K562 (cell line): ENCODE results near the gene ICAM1. TPM values are rescaled to one million over a fixed set of nuclear protein-coding genes. Genes with fewer than 3 reads are reported as not detected.
A peak's percentile ranks its signal among the peaks of the same experiment; 100 is the strongest.

Experiments used
- ATF2 ChIP-seq: sonication (generic); formaldehyde crosslinking; IDR thresholded peaks from 2 replicates; pipeline ENCODE4 v1.8.1; 2022; ENCODE audit warnings: missing genetic modification reagents
- CBX5 ChIP-seq: IDR thresholded peaks from 2 replicates; pipeline ENCODE4 v1.6.1; 2014; ENCODE audit warnings: low read depth, borderline replicate concordance
- CC2D1A ChIP-seq: fragments of 450-650 bp; IDR thresholded peaks from 2 replicates; pipeline ENCODE4 v1.6.1; 2017; ENCODE audit warnings: mild to moderate bottlenecking
- L3MBTL2 ChIP-seq: fragments of 450-650 bp; IDR thresholded peaks from 2 replicates; pipeline ENCODE4 v1.6.1; 2016; ENCODE audit warnings: mild to moderate bottlenecking, moderate library complexity
- PHF8 ChIP-seq: fragments of 200-600 bp; sonication (generic); IDR thresholded peaks from 2 replicates; pipeline ENCODE4 v1.6.1; 2012; ENCODE audit warnings: mixed run types, mild to moderate bottlenecking, inconsistent platforms, low read length, moderate library complexity, borderline replicate concordance
- SFPQ ChIP-seq: fragments of 200-400 bp; formaldehyde crosslinking; IDR thresholded peaks from 2 replicates; pipeline ENCODE4 v1.6.1; 2017; ENCODE audit warnings: mild to moderate bottlenecking, low read depth, low read length, moderate library complexity
- TCF3 ChIP-seq: sonication (generic); formaldehyde crosslinking; IDR thresholded peaks from 2 replicates; pipeline ENCODE4 v1.4.0; 2020; ENCODE audit warnings: mild to moderate bottlenecking, missing genetic modification reagents
- ZNF707 ChIP-seq: fragments of 250-450 bp; sonication (Bioruptor Pico); conservative IDR thresholded peaks from 2 replicates; pipeline ENCODE4 v1.8.0; 2022; ENCODE audit warnings: inconsistent platforms, mild to moderate bottlenecking, moderate library complexity
- ZNF780A ChIP-seq: fragments of 250-450 bp; sonication (Bioruptor Pico); IDR thresholded peaks from 2 replicates; pipeline ENCODE4 v1.5.0; 2021; ENCODE audit warnings: mild to moderate bottlenecking
- ZSCAN29 ChIP-seq: fragments of 450-650 bp; IDR thresholded peaks from 2 replicates; pipeline ENCODE4 v1.6.1; 2017
- polyA plus RNA-seq, 8 experiments: library from polyadenylated mRNA; depleted of rRNA in 4 of 8; stranded (reverse) in 5 of 8; unstranded in 3 of 8; fragments of >200 nt; fragmentation: Nextera tagmentation in 2 of 8; fragmentation: Illumina TruSeq in 1 of 8; extraction: Ambion mirVana in 2 of 8; extraction: Trizol in 1 of 8; gene quantifications; 2 replicates each; pipeline versions ENCODE4 v1.2.1 to v1.2.3, GENCODE V29; 2011 to 2014; ENCODE audit warnings: inconsistent platforms in 1 of 8, missing spikeins in 1 of 8
- total RNA-seq, 7 experiments: library from RNA; depleted of rRNA in 6 of 7; stranded (reverse); fragments of >200 nt in 6 of 7; fragmentation: Illumina TruSeq in 2 of 7; extraction: Trizol in 2 of 7; gene quantifications; 2 replicates each; pipeline versions ENCODE4 v1.2.1 to v1.2.3, GENCODE V29; 2011 to 2021; ENCODE audit warnings: low replicate concordance in 1 of 7
- TF ChIP-seq, protein P1 (sequence below), 2 experiments: IDR thresholded peaks in 1 of 2; conservative IDR thresholded peaks in 1 of 2; 2 replicates each; pipeline ENCODE4 v1.6.1; 2016; ENCODE audit warnings: low read depth in 2 of 2, mild to moderate bottlenecking in 1 of 2, missing compliant biosample characterization in 1 of 2, missing genetic modification characterization in 1 of 2, moderate library complexity in 1 of 2
- TF ChIP-seq, protein P2 (sequence below): sonication (generic); formaldehyde crosslinking; IDR thresholded peaks from 2 replicates; pipeline ENCODE4 v1.8.1; 2022; ENCODE audit warnings: missing genetic modification reagents
- TF ChIP-seq, protein P3 (sequence below): fragments of 250-450 bp; sonication (Bioruptor Pico); IDR thresholded peaks from 2 replicates; pipeline ENCODE4 v1.4.0; 2020; ENCODE audit warnings: mild to moderate bottlenecking, moderate library complexity, borderline replicate concordance
- TF ChIP-seq, protein P4 (sequence below): fragments of 450-650 bp; IDR thresholded peaks from 2 replicates; pipeline ENCODE4 v1.6.1; 2016; ENCODE audit warnings: missing biosample characterization, missing genetic modification characterization

ICAM1 gene
- total and polyA plus RNA-seq, 9 of the 15 experiments (the other 6 are each of a cell fraction or from before 2014, with no cell fraction given), result 2.3 to 24.4 (median 13.4) TPM

DNA sequence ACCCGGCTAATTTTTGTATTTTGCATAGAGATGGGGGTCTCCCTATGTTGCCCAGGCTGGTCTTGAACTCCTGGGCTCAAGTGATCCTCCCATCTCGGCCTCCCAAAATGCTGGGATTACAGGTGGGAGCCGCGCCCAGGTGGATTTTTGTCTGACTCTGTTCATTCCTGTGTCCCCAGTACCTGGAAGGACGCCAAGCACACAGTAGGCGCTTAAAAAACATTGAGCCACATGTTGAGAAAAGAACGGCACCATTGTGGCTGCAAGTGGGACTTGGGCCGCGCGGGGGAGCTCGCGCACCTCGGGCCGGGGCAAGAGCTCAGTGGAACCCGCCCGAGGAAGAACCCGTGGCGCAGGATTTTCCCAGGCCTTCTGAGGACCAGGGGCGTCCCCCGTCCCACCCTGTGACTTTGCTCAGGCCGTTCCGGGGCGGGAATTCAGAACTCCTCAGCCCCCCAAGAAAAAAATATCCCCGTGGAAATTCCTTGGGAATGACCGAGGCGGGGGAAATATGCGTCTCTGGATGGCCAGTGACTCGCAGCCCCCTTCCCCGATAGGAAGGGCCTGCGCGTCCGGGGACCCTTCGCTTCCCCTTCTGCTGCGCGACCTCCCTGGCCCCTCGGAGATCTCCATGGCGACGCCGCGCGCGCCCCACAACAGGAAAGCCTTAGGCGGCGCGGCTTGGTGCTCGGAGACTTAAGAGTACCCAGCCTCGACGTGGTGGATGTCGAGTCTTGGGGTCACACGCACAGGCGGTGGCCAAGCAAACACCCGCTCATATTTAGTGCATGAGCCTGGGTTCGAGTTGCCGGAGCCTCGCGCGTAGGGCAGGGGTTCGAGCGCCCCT is 1.4 kb upstream of the ICAM1 start (continued):
- TF ChIP-seq TCF3 (CRISPR knock-in tag) (no peak), ZNF780A (no peak), ZSCAN29 (no peak), PHF8 (no peak; the same call in 1 of the 2 replicates), CBX5 (no peak), CC2D1A (peak; percentile 80), ATF2 (CRISPR knock-in tag) (no peak), L3MBTL2 (peak; percentile 32; the same call in 1 of the 2 replicates), ZNF707 (no peak), SFPQ (no peak)
- TF ChIP-seq, protein P1, sequence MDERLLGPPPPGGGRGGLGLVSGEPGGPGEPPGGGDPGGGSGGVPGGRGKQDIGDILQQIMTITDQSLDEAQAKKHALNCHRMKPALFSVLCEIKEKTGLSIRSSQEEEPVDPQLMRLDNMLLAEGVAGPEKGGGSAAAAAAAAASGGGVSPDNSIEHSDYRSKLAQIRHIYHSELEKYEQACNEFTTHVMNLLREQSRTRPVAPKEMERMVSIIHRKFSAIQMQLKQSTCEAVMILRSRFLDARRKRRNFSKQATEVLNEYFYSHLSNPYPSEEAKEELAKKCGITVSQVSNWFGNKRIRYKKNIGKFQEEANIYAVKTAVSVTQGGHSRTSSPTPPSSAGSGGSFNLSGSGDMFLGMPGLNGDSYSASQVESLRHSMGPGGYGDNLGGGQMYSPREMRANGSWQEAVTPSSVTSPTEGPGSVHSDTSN (CRISPR knock-in tag; IDR thresholded peaks at IDR 0.05; ENCODE audit: low read depth), result no peak
- TF ChIP-seq, protein P1 (tag; conservative IDR thresholded peaks at IDR 0.05; ENCODE audit: low read depth), result no peak
- TF ChIP-seq, protein P2, sequence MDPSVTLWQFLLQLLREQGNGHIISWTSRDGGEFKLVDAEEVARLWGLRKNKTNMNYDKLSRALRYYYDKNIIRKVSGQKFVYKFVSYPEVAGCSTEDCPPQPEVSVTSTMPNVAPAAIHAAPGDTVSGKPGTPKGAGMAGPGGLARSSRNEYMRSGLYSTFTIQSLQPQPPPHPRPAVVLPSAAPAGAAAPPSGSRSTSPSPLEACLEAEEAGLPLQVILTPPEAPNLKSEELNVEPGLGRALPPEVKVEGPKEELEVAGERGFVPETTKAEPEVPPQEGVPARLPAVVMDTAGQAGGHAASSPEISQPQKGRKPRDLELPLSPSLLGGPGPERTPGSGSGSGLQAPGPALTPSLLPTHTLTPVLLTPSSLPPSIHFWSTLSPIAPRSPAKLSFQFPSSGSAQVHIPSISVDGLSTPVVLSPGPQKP, result no peak
- TF ChIP-seq, protein P3, sequence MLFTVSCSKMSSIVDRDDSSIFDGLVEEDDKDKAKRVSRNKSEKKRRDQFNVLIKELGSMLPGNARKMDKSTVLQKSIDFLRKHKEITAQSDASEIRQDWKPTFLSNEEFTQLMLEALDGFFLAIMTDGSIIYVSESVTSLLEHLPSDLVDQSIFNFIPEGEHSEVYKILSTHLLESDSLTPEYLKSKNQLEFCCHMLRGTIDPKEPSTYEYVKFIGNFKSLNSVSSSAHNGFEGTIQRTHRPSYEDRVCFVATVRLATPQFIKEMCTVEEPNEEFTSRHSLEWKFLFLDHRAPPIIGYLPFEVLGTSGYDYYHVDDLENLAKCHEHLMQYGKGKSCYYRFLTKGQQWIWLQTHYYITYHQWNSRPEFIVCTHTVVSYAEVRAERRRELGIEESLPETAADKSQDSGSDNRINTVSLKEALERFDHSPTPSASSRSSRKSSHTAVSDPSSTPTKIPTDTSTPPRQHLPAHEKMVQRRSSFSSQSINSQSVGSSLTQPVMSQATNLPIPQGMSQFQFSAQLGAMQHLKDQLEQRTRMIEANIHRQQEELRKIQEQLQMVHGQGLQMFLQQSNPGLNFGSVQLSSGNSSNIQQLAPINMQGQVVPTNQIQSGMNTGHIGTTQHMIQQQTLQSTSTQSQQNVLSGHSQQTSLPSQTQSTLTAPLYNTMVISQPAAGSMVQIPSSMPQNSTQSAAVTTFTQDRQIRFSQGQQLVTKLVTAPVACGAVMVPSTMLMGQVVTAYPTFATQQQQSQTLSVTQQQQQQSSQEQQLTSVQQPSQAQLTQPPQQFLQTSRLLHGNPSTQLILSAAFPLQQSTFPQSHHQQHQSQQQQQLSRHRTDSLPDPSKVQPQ (CRISPR knock-in tag), result no peak
- TF ChIP-seq, protein P4, sequence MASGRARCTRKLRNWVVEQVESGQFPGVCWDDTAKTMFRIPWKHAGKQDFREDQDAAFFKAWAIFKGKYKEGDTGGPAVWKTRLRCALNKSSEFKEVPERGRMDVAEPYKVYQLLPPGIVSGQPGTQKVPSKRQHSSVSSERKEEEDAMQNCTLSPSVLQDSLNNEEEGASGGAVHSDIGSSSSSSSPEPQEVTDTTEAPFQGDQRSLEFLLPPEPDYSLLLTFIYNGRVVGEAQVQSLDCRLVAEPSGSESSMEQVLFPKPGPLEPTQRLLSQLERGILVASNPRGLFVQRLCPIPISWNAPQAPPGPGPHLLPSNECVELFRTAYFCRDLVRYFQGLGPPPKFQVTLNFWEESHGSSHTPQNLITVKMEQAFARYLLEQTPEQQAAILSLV (tag), result no peak
